Panc1 (cell line): ENCODE results near the gene TMEM267. TPM values are rescaled to one million over a fixed set of nuclear protein-coding genes. Genes with fewer than 3 reads are reported as not detected.
A peak's percentile ranks its signal among the peaks of the same experiment; 100 is the strongest.

Source experiments
- ATAC-seq: fragments of 200-7000 bp; cut with Tn5 transposase; 2 replicates; pipeline ENCODE4 v1.9.1; 2020; ENCODE audit warnings: mild to moderate bottlenecking, moderate library complexity
- BruUV-seq: library from RNA; stranded (reverse); fragments of 400-500 nt; replicated peaks from 2 replicates; lab custom pipeline; 2021; lab: Mats Ljungman, UMichigan
- CTCF ChIA-PET: fragments of 300-600 bp; sonication (Branson Sonifier 250); formaldehyde crosslinking; loops from one replicate; lab custom pipeline; 2022; ENCODE audit warnings: antibody characterized with exemption; lab: Charles Lee
- POLR2A ChIA-PET: fragments of 300-600 bp; sonication (Branson Sonifier 250); formaldehyde crosslinking; loops from one replicate; lab custom pipeline; 2022; ENCODE audit warnings: antibody characterized with exemption; lab: Charles Lee
- DNase-seq: peaks from one replicate; pipeline ENCODE4 v3.0.0-alpha.2; 2010; ENCODE audit warnings: low read depth, low spot score
- H3K27ac ChIP-seq: 2 replicates; pipeline ENCODE4 v1.5.1; 2011; ENCODE audit warnings: mild to moderate bottlenecking, low read length, inconsistent platforms
- H3K27me3 ChIP-seq: fragments of 200-500 bp; sonication (Bioruptor generic); 2 replicates; pipeline ENCODE4 v1.6.0; 2014; ENCODE audit warnings: low read length, inconsistent platforms; ENCODE audit not compliant: control insufficient read depth, insufficient read depth
- H3K36me3 ChIP-seq: fragments of 200-500 bp; sonication (Bioruptor generic); 2 replicates; pipeline ENCODE4 v1.5.1; 2014; ENCODE audit warnings: inconsistent platforms, mild to moderate bottlenecking, low read length, moderate library complexity; ENCODE audit not compliant: control insufficient read depth, insufficient read depth
- H3K4me1 ChIP-seq: 2 replicates; pipeline ENCODE4 v1.5.1; 2011; ENCODE audit warnings: inconsistent platforms, mild to moderate bottlenecking, low read length, moderate library complexity; ENCODE audit not compliant: control insufficient read depth, insufficient read depth
- H3K4me3 ChIP-seq, 2 experiments: 2 replicates each; pipeline ENCODE4 v1.5.1; 2011 to 2012; ENCODE audit warnings: low read depth in 2 of 2, low read length in 2 of 2, mild to moderate bottlenecking in 2 of 2, inconsistent platforms in 1 of 2, moderate library complexity in 1 of 2
- H3K9me3 ChIP-seq: fragments of 200-500 bp; sonication (Bioruptor generic); 2 replicates; pipeline ENCODE4 v1.5.1; 2014; ENCODE audit warnings: low read depth, mild to moderate bottlenecking, inconsistent platforms, low read length, moderate library complexity; ENCODE audit not compliant: control insufficient read depth, insufficient read depth
- POLR2AphosphoS5 ChIP-seq: IDR thresholded peaks from 2 replicates; pipeline ENCODE4 v1.6.1; 2012; ENCODE audit warnings: mild to moderate bottlenecking, low read depth, low read length, moderate library complexity
- SIN3A ChIP-seq: IDR thresholded peaks from 2 replicates; pipeline ENCODE4 v1.6.1; 2012; ENCODE audit warnings: low read depth, mild to moderate bottlenecking, low read length, moderate library complexity, borderline replicate concordance; ENCODE audit not compliant: insufficient read depth
- TCF7L2 ChIP-seq: IDR thresholded peaks from 2 replicates; pipeline ENCODE4 v1.6.1; 2011; ENCODE audit warnings: mild to moderate bottlenecking, low read depth, low read length, inconsistent platforms
- in situ Hi-C: cut with HindIII; loops from 2 replicates; pipeline ENCODE4 v1.10.0; 2016; ENCODE audit warnings: low sequenced_read_pairs, low pct_unique_long_range_greater_than_20kb
- intact Hi-C: fragments of 100-400 bp; cut with micrococcal nuclease; formaldehyde crosslinking; loops from one replicate; pipeline ENCODE4 v1.10.0; 2022; ENCODE audit not compliant: unreplicated experiment
- total RNA-seq: library from RNA; stranded (reverse); gene quantifications from one replicate; pipeline ENCODE4 v1.2.1, GENCODE V29; 2021; ENCODE audit not compliant: unreplicated experiment
- TF ChIP-seq, protein P1 (sequence below), 2 experiments: IDR thresholded peaks; 2 replicates each; pipeline ENCODE4 v1.6.1; 2011 to 2012; ENCODE audit warnings: low read depth in 2 of 2, control low read depth in 1 of 2, low read length in 1 of 2, mild to moderate bottlenecking in 1 of 2, moderate library complexity in 1 of 2; ENCODE audit not compliant: insufficient read depth in 1 of 2
- TF ChIP-seq, protein P2 (sequence below): fragments of 450-650 bp; IDR thresholded peaks from 2 replicates; pipeline ENCODE4 v1.5.1; 2017; ENCODE audit warnings: mild to moderate bottlenecking

Gene TMEM267
- total RNA-seq, 1 experiment from 2014 or later = 22.0 TPM

- Histone ChIP-seq H3K36me3 (no peaks in the 10 kb centered on the region), H3K27ac (no peak within 1 kb of the TSS), H3K4me1 (no peaks in the 10 kb centered on the region; the same call in 1 of the 2 replicates), H3K9me3 (no peaks in the 10 kb centered on the region), H3K27me3 (no peaks in the 10 kb centered on the region), H3K4me3 (no peak within 1 kb of the TSS)
- CTCF ChIA-PET = no interaction called here
- in situ Hi-C loops = no loop called here
- POLR2A ChIA-PET = no interaction called here
- no peak for DNase-seq
- no peak for ATAC-seq
- intact Hi-C loops = no loop called here
- no TSS peak for BruUV-seq
- TF ChIP-seq POLR2AphosphoS5 (no peak), SIN3A (no peak), TCF7L2 (no peak)
- TF ChIP-seq, protein P1, sequence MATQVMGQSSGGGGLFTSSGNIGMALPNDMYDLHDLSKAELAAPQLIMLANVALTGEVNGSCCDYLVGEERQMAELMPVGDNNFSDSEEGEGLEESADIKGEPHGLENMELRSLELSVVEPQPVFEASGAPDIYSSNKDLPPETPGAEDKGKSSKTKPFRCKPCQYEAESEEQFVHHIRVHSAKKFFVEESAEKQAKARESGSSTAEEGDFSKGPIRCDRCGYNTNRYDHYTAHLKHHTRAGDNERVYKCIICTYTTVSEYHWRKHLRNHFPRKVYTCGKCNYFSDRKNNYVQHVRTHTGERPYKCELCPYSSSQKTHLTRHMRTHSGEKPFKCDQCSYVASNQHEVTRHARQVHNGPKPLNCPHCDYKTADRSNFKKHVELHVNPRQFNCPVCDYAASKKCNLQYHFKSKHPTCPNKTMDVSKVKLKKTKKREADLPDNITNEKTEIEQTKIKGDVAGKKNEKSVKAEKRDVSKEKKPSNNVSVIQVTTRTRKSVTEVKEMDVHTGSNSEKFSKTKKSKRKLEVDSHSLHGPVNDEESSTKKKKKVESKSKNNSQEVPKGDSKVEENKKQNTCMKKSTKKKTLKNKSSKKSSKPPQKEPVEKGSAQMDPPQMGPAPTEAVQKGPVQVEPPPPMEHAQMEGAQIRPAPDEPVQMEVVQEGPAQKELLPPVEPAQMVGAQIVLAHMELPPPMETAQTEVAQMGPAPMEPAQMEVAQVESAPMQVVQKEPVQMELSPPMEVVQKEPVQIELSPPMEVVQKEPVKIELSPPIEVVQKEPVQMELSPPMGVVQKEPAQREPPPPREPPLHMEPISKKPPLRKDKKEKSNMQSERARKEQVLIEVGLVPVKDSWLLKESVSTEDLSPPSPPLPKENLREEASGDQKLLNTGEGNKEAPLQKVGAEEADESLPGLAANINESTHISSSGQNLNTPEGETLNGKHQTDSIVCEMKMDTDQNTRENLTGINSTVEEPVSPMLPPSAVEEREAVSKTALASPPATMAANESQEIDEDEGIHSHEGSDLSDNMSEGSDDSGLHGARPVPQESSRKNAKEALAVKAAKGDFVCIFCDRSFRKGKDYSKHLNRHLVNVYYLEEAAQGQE (IDR thresholded peaks at IDR 0.05; ENCODE audit: insufficient read depth in 1 of 2, low read depth in 2 of 2, low read length in 1 of 2) = no peak
- TF ChIP-seq, protein P2, sequence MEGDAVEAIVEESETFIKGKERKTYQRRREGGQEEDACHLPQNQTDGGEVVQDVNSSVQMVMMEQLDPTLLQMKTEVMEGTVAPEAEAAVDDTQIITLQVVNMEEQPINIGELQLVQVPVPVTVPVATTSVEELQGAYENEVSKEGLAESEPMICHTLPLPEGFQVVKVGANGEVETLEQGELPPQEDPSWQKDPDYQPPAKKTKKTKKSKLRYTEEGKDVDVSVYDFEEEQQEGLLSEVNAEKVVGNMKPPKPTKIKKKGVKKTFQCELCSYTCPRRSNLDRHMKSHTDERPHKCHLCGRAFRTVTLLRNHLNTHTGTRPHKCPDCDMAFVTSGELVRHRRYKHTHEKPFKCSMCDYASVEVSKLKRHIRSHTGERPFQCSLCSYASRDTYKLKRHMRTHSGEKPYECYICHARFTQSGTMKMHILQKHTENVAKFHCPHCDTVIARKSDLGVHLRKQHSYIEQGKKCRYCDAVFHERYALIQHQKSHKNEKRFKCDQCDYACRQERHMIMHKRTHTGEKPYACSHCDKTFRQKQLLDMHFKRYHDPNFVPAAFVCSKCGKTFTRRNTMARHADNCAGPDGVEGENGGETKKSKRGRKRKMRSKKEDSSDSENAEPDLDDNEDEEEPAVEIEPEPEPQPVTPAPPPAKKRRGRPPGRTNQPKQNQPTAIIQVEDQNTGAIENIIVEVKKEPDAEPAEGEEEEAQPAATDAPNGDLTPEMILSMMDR = no peak
These were observed 71.5 kb downstream of the TMEM267 start, which contains the start of gene CCL28 for GRCh38 chr5:43412156-43412555. CCL28 (minus strand) TSS chr5:43412391; CDS start chr5:43412316, 75 bp downstream.

GRCh38 chr5:43411495-43411894, 72.2 kb downstream of the TMEM267 start:
- H3K9me3 ChIP-seq = no peaks in the 10 kb centered on the region
- no peak overlapping the region for H3K4me3 ChIP-seq
- no peaks in the 10 kb centered on the region for H3K36me3 ChIP-seq
- ChIA-PET POLR2A (no interaction called here), CTCF (interaction anchor here (0.7 to 1.6 kb wide), 2 partner anchors 73 to 253 kb away, joined by 5 to 14 read pairs; partner anchors contain the start of gene TMEM267)
- DNase-seq (no peak), ATAC-seq (peak; percentile 34; the same call in 1 of the 2 replicates)
- TF ChIP-seq TCF7L2 (no peak), POLR2AphosphoS5 (no peak), SIN3A (no peak)
- TF ChIP-seq, protein P1 (IDR thresholded peaks at IDR 0.05; ENCODE audit: insufficient read depth in 1 of 2, low read depth in 2 of 2, low read length in 1 of 2) = no peak
- TF ChIP-seq, protein P2 = no peak
- no peaks in the 10 kb centered on the region; the same call in 1 of the 2 replicates for H3K4me1 ChIP-seq
- H3K27me3 ChIP-seq = no peaks in the 10 kb centered on the region
- no peak overlapping the region for H3K27ac ChIP-seq
- intact Hi-C loops (no loop called here), in situ Hi-C loops (no loop called here)
- no TSS peak for BruUV-seq
